Hepatocyte (in vitro differentiated cells): Measurements from ENCODE around the gene PLEKHG4B. TPM values are rescaled to one million over a fixed set of nuclear protein-coding genes. Genes with fewer than 3 reads are reported as not detected.

Experiments used
- DNase-seq: peaks from one replicate; pipeline ENCODE4 v3.0.0-alpha.2; 2016; ENCODE audit warnings: low spot score
- H2AFZ ChIP-seq: fragments of 200-600 bp; sonication (generic); 2 replicates; pipeline ENCODE4 v1.6.0; 2016; ENCODE audit warnings: antibody characterized with exemption, mild to moderate bottlenecking
- H3K27ac ChIP-seq: fragments of 200-600 bp; sonication (generic); 2 replicates; pipeline ENCODE4 v1.5.1; 2016; ENCODE audit warnings: mild to moderate bottlenecking
- H3K27me3 ChIP-seq: fragments of 200-600 bp; sonication (generic); 2 replicates; pipeline ENCODE4 v1.6.1; 2016
- H3K36me3 ChIP-seq: fragments of 200-600 bp; sonication (generic); replicated peaks from 2 replicates; pipeline ENCODE4 v1.5.1; 2016; ENCODE audit warnings: low read depth; ENCODE audit not compliant: insufficient read depth
- H3K4me1 ChIP-seq: fragments of 200-600 bp; sonication (generic); 2 replicates; pipeline ENCODE4 v1.5.1; 2016; ENCODE audit warnings: mild to moderate bottlenecking, moderate library complexity; ENCODE audit not compliant: insufficient read depth
- H3K4me2 ChIP-seq: fragments of 200-600 bp; sonication (generic); 2 replicates; pipeline ENCODE4 v1.6.0; 2016
- H3K4me3 ChIP-seq: fragments of 200-600 bp; sonication (generic); 2 replicates; pipeline ENCODE4 v1.5.1; 2016; ENCODE audit warnings: mild to moderate bottlenecking
- H3K79me2 ChIP-seq: fragments of 200-600 bp; sonication (generic); 2 replicates; pipeline ENCODE4 v1.6.0; 2017; ENCODE audit warnings: mild to moderate bottlenecking
- H3K9me2 ChIP-seq: fragments of 200-600 bp; sonication (generic); replicated peaks from 2 replicates; pipeline ENCODE4 v1.6.0; 2017; ENCODE audit warnings: mild to moderate bottlenecking; ENCODE audit not compliant: insufficient read depth
- H3K9me3 ChIP-seq: fragments of 200-600 bp; sonication (generic); 2 replicates; pipeline ENCODE4 v1.5.1; 2016; ENCODE audit warnings: low read depth, mild to moderate bottlenecking
- H4K20me1 ChIP-seq: fragments of 200-600 bp; sonication (generic); 2 replicates; pipeline ENCODE4 v1.6.0; 2016; ENCODE audit warnings: mild to moderate bottlenecking; ENCODE audit not compliant: insufficient read depth, poor library complexity, severe bottlenecking
- EZH2 ChIP-seq: fragments of 200-600 bp; sonication (generic); IDR thresholded peaks from 2 replicates; pipeline ENCODE4 v1.6.1; 2016; ENCODE audit warnings: antibody characterized with exemption, mild to moderate bottlenecking, borderline replicate concordance
- EZH2phosphoT487 ChIP-seq: fragments of 200-600 bp; sonication (generic); IDR thresholded peaks from one replicate; pipeline ENCODE4 v1.6.1; 2018; ENCODE audit warnings: antibody characterized with exemption, mild to moderate bottlenecking, low read depth, moderate library complexity; ENCODE audit not compliant: unreplicated experiment, severe bottlenecking
- WGBS: methylation state at CpG from one replicate; pipeline ENCODE4 v1.1.6; 2016; ENCODE audit warnings: low lambda C conversion rate; ENCODE audit errors: missing lambda C conversion rate; 5-methylcytosine and 5-hydroxymethylcytosine counted together
- polyA plus RNA-seq: library from polyadenylated mRNA; unstranded; fragments of >200 nt; fragmentation: Nextera tagmentation; extraction: Ambion mirVana; gene quantifications from 2 replicates; pipeline ENCODE4 v1.2.1, GENCODE V29; 2016
- total RNA-seq: library from RNA; depleted of rRNA; stranded (reverse); fragments of >200 nt; gene quantifications from 2 replicates; pipeline ENCODE4 v1.2.3, GENCODE V29; 2014
- TF ChIP-seq, protein P1 (sequence below): fragments of 200-600 bp; sonication (generic); IDR thresholded peaks from 2 replicates; pipeline ENCODE4 v1.5.1; 2016; ENCODE audit warnings: antibody characterized with exemption, mild to moderate bottlenecking; ENCODE audit not compliant: poor library complexity

The PLEKHG4B gene
- total and polyA plus RNA-seq, 2 experiments from 2014 or later, result 3.6 to 4.0 TPM

DNA sequence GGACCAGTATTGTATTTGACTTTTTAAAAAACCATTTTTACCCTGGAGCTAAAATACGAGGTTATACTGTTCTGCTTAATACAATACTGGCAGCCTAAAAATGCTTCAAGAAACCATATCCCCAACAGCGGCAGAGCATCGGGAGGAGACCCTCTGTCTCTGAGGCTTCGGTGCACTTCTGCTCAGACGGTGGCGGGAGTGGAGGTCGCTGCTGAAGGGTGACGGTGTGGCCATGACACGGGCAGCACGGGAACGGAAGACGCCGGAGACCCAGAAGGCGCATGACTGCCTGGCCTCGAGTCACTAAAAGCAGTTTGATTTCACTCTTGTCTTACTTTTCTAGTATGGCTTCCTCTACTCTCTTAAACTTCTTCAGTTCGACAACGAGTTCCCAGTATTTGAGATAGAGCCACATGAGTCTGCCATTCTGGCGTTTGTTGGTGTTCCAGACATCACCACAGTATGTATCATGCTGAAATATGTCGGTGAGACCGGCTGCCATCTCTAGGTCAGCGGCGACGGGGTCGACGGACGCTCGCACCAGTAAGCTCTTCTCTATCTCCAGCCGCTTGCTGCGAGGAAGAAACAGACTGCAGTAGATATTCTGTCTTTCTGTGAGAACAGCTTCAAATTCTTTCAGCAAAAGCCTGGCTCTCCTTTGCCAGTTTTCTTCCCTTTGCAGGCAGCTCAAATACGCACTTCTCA lies 113.2 kb downstream of the PLEKHG4B start:
- Histone ChIP-seq H3K27ac (no peak overlapping the region), H2AFZ (no peak overlapping the region), H3K9me3 (no peaks in the 10 kb centered on the region), H4K20me1 (peaks cover 29% of the 10 kb centered on the region), H3K4me1 (no peaks in the 10 kb centered on the region), H3K36me3 (no peaks in the 10 kb centered on the region), H3K4me2 (no peak overlapping the region), H3K4me3 (no peak overlapping the region), H3K27me3 (no peaks in the 10 kb centered on the region), H3K9me2 (no peaks in the 10 kb centered on the region), H3K79me2 (peaks cover 42% of the 10 kb centered on the region)
- TF ChIP-seq EZH2phosphoT487 (no peak), EZH2 (no peak)
- TF ChIP-seq, protein P1, sequence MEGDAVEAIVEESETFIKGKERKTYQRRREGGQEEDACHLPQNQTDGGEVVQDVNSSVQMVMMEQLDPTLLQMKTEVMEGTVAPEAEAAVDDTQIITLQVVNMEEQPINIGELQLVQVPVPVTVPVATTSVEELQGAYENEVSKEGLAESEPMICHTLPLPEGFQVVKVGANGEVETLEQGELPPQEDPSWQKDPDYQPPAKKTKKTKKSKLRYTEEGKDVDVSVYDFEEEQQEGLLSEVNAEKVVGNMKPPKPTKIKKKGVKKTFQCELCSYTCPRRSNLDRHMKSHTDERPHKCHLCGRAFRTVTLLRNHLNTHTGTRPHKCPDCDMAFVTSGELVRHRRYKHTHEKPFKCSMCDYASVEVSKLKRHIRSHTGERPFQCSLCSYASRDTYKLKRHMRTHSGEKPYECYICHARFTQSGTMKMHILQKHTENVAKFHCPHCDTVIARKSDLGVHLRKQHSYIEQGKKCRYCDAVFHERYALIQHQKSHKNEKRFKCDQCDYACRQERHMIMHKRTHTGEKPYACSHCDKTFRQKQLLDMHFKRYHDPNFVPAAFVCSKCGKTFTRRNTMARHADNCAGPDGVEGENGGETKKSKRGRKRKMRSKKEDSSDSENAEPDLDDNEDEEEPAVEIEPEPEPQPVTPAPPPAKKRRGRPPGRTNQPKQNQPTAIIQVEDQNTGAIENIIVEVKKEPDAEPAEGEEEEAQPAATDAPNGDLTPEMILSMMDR, result no peak
- over 99% methylated on average over 30 of the region's 30 CpGs for WGBS
- no peak for DNase-seq

DNA sequence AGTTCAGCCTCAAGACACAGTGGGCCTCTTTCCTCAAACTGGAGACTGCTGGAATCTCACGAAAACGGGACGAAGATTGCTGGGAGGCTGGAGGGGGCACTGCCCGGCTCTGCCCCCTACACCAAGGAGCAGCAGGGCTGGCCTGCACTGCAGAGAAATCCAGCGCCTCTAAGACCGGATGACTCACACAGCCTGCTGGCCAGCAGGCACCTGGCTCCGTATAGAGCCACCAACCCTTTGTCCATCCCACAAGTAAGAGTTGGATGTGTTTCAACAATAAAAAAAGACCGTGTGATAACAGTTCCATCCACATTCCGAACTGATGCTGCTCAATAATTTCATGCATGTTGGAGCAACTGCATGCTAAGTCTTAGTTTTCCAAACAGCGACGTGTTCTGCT lies 114.4 kb downstream of the PLEKHG4B start:
- Histone ChIP-seq H3K79me2 (peaks cover 45% of the 10 kb centered on the region), H4K20me1 (peaks cover 32% of the 10 kb centered on the region), H3K9me2 (no peaks in the 10 kb centered on the region), H3K27ac (no peak overlapping the region), H3K9me3 (no peaks in the 10 kb centered on the region), H3K36me3 (no peaks in the 10 kb centered on the region), H3K27me3 (no peaks in the 10 kb centered on the region), H3K4me2 (no peak overlapping the region), H3K4me3 (no peak overlapping the region), H3K4me1 (no peaks in the 10 kb centered on the region), H2AFZ (no peak overlapping the region)
- DNase-seq, result no peak
- WGBS, result 76% methylated on average over 11 of the region's 11 CpGs
- TF ChIP-seq EZH2 (no peak), EZH2phosphoT487 (no peak)
- TF ChIP-seq, protein P1, result no peak

DNA sequence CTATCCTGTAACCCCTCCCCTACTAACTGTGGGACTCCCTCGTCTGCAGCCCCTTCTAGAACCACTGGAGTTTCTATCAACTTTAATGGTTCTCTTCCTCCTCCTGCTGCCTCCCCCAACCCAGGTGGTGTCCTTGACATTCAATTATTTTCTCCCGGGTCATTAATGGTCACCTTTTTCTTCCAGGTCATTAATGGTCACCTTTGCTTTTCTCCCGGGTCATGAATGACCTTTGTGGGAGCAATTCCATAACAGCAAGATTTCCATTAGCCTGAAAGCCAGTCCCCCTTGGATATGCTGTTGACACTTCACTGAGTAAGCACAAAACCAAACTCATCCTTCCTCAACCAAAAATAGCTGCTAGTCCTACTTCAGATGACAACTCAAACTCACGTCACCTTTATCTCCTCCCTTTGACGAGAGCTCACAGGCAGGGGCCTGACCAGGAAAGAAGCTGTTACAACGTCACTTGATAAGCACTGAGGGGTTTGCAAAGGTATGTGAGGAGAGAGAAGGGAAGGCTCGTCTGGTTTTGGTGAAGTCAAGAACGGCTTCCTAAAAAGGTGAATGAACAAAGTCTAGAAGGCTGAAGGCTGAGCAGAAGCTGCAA lies 115.1 kb downstream of the PLEKHG4B start:
- no peak for DNase-seq
- H3K4me1 ChIP-seq, result no peaks in the 10 kb centered on the region
- H3K9me2 ChIP-seq, result no peaks in the 10 kb centered on the region
- peaks cover 45% of the 10 kb centered on the region for H3K79me2 ChIP-seq
- H3K27ac ChIP-seq, result no peak overlapping the region
- no peaks in the 10 kb centered on the region for H3K27me3 ChIP-seq
- no peak overlapping the region for H2AFZ ChIP-seq
- H3K4me2 ChIP-seq, result no peak overlapping the region
- no peaks in the 10 kb centered on the region for H3K36me3 ChIP-seq
- H4K20me1 ChIP-seq, result peaks cover 32% of the 10 kb centered on the region
- WGBS, result 77% methylated on average over 8 of the region's 8 CpGs
- TF ChIP-seq, protein P1, result no peak
- TF ChIP-seq EZH2, result no peak
- no peak for TF ChIP-seq EZH2phosphoT487
- H3K4me3 ChIP-seq, result no peak overlapping the region
- no peaks in the 10 kb centered on the region for H3K9me3 ChIP-seq
